ENCODE results near the gene SCN9A. TPM values are rescaled to one million over a fixed set of nuclear protein-coding genes. Genes with fewer than 3 reads are reported as not detected.
A peak's percentile ranks its signal among the peaks of the same experiment; 100 is the strongest.

Gene SCN9A
- total and polyA plus RNA-seq, 9 of the 15 experiments (the other 6 are each of a cell fraction or from before 2014, with no cell fraction given), result 1.4 to 22.8 (median 7.1) TPM

DNA sequence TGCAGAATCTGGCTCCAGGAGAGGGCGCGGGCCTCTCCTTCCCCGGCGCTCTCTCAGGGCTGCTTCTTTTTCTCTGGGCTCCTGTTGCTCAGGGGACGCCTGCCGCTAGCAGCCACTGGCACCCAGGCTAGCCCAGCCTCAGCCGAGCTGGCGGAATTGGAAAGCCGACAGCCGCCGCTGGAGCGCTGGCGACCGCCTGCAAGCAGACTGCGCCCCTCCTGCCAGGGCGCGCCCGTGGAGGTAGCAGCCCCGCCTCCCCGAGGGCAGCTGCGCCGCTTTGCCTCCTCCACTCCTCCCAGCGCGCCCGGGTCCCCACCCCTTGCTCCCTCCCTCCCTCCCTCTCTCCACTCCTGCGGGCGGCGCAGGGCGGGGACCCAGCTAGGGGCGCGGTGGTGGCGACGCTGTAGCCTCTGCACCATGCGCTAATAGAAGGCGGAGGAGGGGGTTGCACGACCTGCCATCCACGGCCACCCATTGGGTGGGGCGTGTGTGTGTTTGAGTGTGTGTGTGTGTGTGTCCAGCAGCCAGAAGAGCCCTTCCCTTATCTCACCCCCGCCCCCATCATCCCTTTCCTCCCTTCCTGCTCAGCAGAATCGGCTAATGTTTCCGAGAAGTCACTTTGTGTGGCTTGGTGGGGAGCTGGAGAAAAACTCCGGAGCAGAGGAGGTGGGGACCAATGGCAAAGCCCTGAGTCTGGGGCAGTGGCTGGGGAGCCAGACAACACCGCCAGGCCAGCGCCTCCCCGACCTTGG lies at the start of gene SCN9A (continued):
- TF ChIP-seq ZNF668 (CRISPR knock-in tag; IDR thresholded peaks at IDR 0.05), result no peak
- TF ChIP-seq, protein P1, sequence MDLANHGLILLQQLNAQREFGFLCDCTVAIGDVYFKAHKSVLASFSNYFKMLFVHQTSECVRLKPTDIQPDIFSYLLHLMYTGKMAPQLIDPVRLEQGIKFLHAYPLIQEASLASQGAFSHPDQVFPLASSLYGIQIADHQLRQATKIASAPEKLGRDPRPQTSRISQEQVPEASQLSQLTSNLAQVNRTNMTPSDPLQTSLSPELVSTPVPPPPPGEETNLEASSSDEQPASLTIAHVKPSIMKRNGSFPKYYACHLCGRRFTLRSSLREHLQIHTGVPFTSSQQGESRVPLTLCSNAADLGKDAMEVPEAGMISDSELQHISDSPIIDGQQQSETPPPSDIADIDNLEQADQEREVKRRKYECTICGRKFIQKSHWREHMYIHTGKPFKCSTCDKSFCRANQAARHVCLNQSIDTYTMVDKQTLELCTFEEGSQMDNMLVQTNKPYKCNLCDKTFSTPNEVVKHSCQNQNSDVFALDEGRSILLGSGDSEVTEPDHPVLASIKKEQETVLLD (IDR thresholded peaks at IDR 0.05), result peak; percentile 90
- peak; percentile 83 for TF ChIP-seq TAF9B (IDR thresholded peaks at IDR 0.05; ENCODE audit: partially characterized antibody)
- TF ChIP-seq HNRNPUL1 (IDR thresholded peaks at IDR 0.05; ENCODE audit: low read length), result no peak
- no peak for TF ChIP-seq ZNF212 (CRISPR knock-in tag; IDR thresholded peaks at IDR 0.05)
- no peak for TF ChIP-seq ARID2 (IDR thresholded peaks at IDR 0.05)
- TF ChIP-seq, protein P2, sequence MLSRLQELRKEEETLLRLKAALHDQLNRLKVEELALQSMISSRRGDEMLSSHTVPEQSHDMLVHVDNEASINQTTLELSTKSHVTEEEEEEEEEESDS (CRISPR knock-in tag; IDR thresholded peaks at IDR 0.05), result no peak
- no peak for TF ChIP-seq PYGO2 (tag; IDR thresholded peaks at IDR 0.05)
- TF ChIP-seq ZBTB7A (IDR thresholded peaks at IDR 0.05; ENCODE audit: borderline replicate concordance, control insufficient read depth, low read depth, low read length), result peak; percentile 92
- TF ChIP-seq CREM (IDR thresholded peaks at IDR 0.05; ENCODE audit: low read depth), result peak; percentile 84
- peak; percentile 74 for TF ChIP-seq ZNF197 (CRISPR knock-in tag; IDR thresholded peaks at IDR 0.05; ENCODE audit: low read depth)
- TF ChIP-seq ZNF121 (CRISPR knock-in tag; conservative IDR thresholded peaks at IDR 0.05), result no peak
- TF ChIP-seq, protein P3, sequence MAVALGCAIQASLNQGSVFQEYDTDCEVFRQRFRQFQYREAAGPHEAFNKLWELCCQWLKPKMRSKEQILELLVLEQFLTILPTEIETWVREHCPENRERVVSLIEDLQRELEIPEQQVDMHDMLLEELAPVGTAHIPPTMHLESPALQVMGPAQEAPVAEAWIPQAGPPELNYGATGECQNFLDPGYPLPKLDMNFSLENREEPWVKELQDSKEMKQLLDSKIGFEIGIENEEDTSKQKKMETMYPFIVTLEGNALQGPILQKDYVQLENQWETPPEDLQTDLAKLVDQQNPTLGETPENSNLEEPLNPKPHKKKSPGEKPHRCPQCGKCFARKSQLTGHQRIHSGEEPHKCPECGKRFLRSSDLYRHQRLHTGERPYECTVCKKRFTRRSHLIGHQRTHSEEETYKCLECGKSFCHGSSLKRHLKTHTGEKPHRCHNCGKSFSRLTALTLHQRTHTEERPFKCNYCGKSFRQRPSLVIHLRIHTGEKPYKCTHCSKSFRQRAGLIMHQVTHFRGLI (CRISPR knock-in tag; IDR thresholded peaks at IDR 0.05), result no peak
- no peak for TF ChIP-seq CCAR2 (IDR thresholded peaks at IDR 0.05; ENCODE audit: low read depth, low read length)
- TF ChIP-seq KDM4B (IDR thresholded peaks at IDR 0.05; ENCODE audit: borderline replicate concordance in 2 of 2, low read depth in 1 of 2), result peak in 1 of 2 experiments; percentile 93; a peak in 2 of 4 replicates
- TF ChIP-seq, protein P4, sequence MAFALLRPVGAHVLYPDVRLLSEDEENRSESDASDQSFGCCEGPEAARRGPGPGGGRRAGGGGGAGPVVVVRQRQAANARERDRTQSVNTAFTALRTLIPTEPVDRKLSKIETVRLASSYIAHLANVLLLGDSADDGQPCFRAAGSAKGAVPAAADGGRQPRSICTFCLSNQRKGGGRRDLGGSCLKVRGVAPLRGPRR (CRISPR knock-in tag; IDR thresholded peaks at IDR 0.05), result no peak
- TF ChIP-seq TAF1 (IDR thresholded peaks at IDR 0.05; ENCODE audit: control insufficient read depth, extremely low read depth, insufficient read depth, low read length, severe bottlenecking), result no peak
- TF ChIP-seq NONO (IDR thresholded peaks at IDR 0.05; ENCODE audit: low read depth in 2 of 2, low read length in 1 of 2), result 0 out of 4 replicates have a peak, but pooled peaks of 1 of the 2 experiments have one; percentile 61
- no peak for TF ChIP-seq DNMT1 (IDR thresholded peaks at IDR 0.05)
- TF ChIP-seq, protein P5, sequence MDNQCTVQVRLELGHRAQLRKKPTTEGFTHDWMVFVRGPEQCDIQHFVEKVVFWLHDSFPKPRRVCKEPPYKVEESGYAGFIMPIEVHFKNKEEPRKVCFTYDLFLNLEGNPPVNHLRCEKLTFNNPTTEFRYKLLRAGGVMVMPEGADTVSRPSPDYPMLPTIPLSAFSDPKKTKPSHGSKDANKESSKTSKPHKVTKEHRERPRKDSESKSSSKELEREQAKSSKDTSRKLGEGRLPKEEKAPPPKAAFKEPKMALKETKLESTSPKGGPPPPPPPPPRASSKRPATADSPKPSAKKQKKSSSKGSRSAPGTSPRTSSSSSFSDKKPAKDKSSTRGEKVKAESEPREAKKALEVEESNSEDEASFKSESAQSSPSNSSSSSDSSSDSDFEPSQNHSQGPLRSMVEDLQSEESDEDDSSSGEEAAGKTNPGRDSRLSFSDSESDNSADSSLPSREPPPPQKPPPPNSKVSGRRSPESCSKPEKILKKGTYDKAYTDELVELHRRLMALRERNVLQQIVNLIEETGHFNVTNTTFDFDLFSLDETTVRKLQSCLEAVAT (IDR thresholded peaks at IDR 0.05), result peak; percentile 65 to 91; a peak in 3 of 4 replicates
